HUES64 (cell line): ENCODE results near the gene PAX3.

Source experiments
- H3K27ac ChIP-seq: 2 replicates; pipeline ENCODE4 v1.7.0; 2013; ENCODE audit warnings: low read depth, low read length, inconsistent platforms
- H3K27me3 ChIP-seq: 2 replicates; pipeline ENCODE4 v1.6.1; 2013; ENCODE audit warnings: mild to moderate bottlenecking, low read length; ENCODE audit not compliant: insufficient read depth
- H3K36me3 ChIP-seq: 2 replicates; pipeline ENCODE4 v1.6.1; 2013; ENCODE audit warnings: mild to moderate bottlenecking, low read length; ENCODE audit not compliant: insufficient read depth
- H3K4me1 ChIP-seq: 2 replicates; pipeline ENCODE4 v1.6.1; 2013; ENCODE audit warnings: mild to moderate bottlenecking, low read length, moderate library complexity; ENCODE audit not compliant: insufficient read depth
- H3K4me3 ChIP-seq: 2 replicates; pipeline ENCODE4 v1.5.1; 2013; ENCODE audit warnings: mild to moderate bottlenecking, low read length, moderate library complexity
- H3K9ac ChIP-seq: 2 replicates; pipeline ENCODE4 v1.6.1; 2013; ENCODE audit warnings: mild to moderate bottlenecking, low read depth, low read length
- H3K9me3 ChIP-seq: 2 replicates; pipeline ENCODE4 v1.6.1; 2013; ENCODE audit warnings: low read depth, low read length; ENCODE audit not compliant: insufficient read depth
- WGBS: fragments of 150-250, 120-280 bp; methylation state at CpG from one replicate; pipeline ENCODE4 v1.1.7; 2013; ENCODE audit warnings: missing lambda C conversion rate; 5-methylcytosine and 5-hydroxymethylcytosine counted together

The PAX3 gene

DNA sequence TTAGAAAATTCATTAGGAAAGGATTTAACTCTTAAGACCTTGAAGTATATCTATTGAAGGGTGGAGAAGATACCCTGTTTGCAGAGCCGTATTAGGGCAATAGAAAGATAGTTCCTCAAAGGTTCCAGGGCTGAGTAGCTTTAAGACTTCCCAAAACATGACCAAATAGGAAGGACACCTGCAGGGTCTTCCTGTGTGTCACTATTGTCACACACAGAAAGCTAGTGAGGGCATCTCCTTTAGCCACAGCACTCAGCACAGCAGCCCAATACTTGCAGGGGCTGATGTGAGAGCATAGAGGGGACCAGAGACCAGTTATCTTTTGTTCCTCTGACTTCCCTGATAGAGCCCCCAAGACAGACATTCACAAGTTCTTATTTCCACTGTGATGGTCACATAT lies 93.7 kb downstream of the PAX3 start:
- 59% methylated on average over 1 of the region's 1 CpG for WGBS
- Histone ChIP-seq H3K9ac (no peak overlapping the region), H3K36me3 (no peaks in the 10 kb centered on the region), H3K27ac (no peak overlapping the region), H3K9me3 (no peaks in the 10 kb centered on the region), H3K27me3 (no peaks in the 10 kb centered on the region), H3K4me3 (no peak overlapping the region), H3K4me1 (peaks cover 26% of the 10 kb centered on the region)

DNA sequence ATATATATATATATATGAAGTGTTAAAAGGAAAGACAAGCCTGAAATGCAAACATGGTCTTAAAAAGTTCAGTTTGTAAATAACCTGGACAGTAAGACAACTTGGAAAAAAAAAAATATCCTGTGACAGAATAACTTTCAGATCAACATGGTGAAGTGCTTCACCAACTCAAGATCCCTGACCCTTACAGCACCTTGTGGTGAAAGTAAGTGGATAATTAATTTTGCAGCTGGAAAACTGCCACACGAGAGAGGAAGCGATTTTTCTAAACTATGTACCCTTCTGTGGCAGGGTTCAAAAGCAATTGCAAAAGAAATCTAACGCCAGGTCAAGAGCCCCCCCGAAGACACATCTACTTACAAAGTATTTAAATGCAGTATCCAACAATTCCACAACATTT lies 95.8 kb downstream of the PAX3 start:
- Histone ChIP-seq H3K9ac (no peak overlapping the region), H3K27ac (no peak overlapping the region), H3K9me3 (no peaks in the 10 kb centered on the region), H3K4me3 (no peak overlapping the region), H3K36me3 (no peaks in the 10 kb centered on the region), H3K27me3 (no peaks in the 10 kb centered on the region), H3K4me1 (peaks cover 17% of the 10 kb centered on the region; the same call in 1 of the 2 replicates)
- WGBS, result 60% methylated on average over 4 of the region's 4 CpGs

DNA sequence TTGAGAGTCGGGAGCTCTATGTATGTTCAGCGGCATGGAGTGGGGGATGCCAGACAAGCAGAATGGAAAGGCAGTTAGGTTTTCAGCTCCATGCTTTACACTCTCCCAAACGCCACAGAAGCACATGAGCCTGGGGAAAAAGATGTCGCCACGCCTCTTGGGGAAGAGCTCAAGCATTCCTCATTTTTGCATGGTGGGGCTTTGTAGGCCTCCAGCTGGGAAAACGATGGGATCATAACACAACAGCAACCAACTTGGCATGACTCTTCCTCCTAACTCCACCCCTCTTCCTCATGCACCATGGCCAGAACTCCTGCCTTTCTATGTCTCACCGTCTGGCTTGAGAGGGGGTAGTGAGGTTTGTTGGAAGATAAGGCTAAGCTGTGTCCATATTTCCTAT lies 102.6 kb downstream of the PAX3 start:
- Histone ChIP-seq H3K9ac (no peak overlapping the region), H3K36me3 (no peaks in the 10 kb centered on the region), H3K27me3 (no peaks in the 10 kb centered on the region), H3K27ac (no peak overlapping the region), H3K9me3 (no peaks in the 10 kb centered on the region), H3K4me1 (no peaks in the 10 kb centered on the region; the same call in 1 of the 2 replicates), H3K4me3 (no peak overlapping the region)
- WGBS, result 79% methylated on average over 6 of the region's 7 CpGs

DNA sequence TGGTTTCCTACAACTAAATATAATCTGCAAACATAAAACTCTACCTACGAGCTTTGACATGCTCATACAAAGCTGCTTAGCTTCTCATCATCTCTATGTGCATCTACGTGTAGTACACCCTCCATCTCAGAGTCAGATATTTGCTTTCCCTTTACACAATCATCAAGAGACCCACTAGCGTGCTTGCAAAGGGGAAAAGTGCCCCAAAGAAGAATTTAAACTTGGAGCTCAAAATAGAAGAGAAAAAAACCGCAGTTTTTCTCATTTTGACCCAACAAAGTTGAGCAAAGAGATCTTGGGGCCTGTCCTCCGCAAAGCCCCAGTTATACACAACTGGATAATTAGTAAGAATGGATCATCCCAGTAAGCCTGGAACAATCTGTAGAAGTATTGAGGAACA lies 104.1 kb downstream of the PAX3 start:
- no peak overlapping the region for H3K9ac ChIP-seq
- H3K9me3 ChIP-seq, result no peaks in the 10 kb centered on the region
- no peak overlapping the region for H3K27ac ChIP-seq

DNA sequence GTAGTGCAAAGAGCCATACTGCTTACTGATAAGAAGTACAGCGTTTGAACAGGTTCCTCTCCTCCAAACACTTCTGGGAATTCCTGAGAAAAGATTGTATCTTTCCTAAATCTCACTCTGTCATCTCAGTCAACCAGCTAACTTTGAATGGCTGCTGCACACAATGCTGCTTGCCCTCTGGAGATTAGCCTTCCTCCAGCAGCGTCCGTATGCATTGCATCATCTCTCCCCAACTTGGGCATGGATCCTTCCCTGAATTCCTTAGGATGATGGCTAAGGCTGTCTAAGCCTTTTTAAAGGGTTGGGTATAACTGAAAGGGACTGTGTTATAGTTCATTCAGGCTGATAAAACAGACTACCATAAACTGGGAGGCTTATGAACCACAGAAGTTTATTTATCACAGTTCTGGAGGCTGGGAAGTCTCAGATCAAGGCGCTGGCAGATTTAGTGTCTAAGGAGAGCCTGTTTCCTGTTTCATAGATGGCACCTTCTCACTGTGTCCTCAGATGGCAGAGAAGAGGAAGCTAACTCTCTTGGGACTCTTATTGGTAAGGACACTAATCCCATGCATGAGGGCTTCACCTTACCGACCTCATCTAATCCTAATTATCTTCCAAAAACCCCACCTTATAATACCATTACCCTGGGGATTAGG lies 105.3 kb downstream of the PAX3 start:
- WGBS, result 80% methylated on average over 5 of the region's 5 CpGs
- Histone ChIP-seq H3K9ac (no peak overlapping the region), H3K9me3 (no peaks in the 10 kb centered on the region), H3K4me1 (no peaks in the 10 kb centered on the region; the same call in 1 of the 2 replicates), H3K27me3 (no peaks in the 10 kb centered on the region), H3K27ac (no peak overlapping the region), H3K4me3 (no peak overlapping the region), H3K36me3 (no peaks in the 10 kb centered on the region)

More for the DNA sequence above, 104.1 kb downstream of the PAX3 start:
- Histone ChIP-seq H3K27me3 (no peaks in the 10 kb centered on the region), H3K4me1 (no peaks in the 10 kb centered on the region; the same call in 1 of the 2 replicates), H3K36me3 (no peaks in the 10 kb centered on the region), H3K4me3 (no peak overlapping the region)
- WGBS, result 76% methylated on average over 5 of the region's 5 CpGs

DNA sequence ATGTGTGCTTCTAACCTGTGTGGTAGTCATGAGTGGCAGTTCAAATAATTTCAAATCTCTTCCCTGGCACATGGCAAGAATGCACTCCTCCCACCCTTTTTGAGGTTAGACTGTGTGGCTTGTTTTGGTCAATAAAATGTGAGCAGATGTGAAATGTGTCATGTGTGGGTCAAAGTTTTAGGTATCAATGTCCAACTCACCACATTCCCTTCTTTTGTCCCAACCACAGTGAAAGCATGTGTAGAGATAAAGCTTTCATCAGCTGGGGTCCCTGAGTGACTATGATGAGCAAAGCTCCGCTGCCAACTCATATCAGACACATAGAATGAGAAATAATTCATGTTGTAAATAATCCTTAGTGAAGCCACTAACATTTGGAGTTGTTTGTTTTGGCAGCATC lies 118.2 kb downstream of the PAX3 start:
- peaks cover 35% of the 10 kb centered on the region for H3K27me3 ChIP-seq
- H3K27ac ChIP-seq, result no peak overlapping the region
- peaks cover 9% of the 10 kb centered on the region; the same call in 1 of the 2 replicates for H3K4me1 ChIP-seq
- no peak overlapping the region for H3K4me3 ChIP-seq
- WGBS, result 100% methylated on average over 1 of the region's 1 CpG
- no peaks in the 10 kb centered on the region for H3K36me3 ChIP-seq
- 0 out of 2 replicates have a peak, but pooled peaks cover 3% of the 10 kb centered on the region for H3K9me3 ChIP-seq
- no peak overlapping the region for H3K9ac ChIP-seq

DNA sequence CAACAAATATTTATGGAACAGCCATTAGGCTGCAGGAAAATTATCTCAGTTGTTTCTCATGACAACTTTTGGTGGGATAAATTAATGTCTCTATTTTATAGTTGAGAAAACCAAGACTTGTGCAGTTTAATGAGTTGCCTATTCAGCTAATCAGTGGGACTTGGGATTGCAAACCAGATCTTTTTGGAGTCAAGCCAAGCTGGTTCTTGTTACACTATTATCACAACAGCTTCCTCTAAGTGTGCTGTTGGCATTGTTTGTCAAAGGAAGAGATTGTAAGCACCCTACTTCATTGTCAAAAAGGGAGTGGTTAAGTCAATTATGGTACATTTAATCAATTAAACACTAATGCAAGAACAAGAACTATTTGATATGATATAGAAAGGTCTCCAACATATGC lies 119.2 kb downstream of the PAX3 start:
- Histone ChIP-seq H3K9me3 (0 out of 2 replicates have a peak, but pooled peaks cover 3% of the 10 kb centered on the region), H3K27me3 (peaks cover 45% of the 10 kb centered on the region), H3K27ac (no peak overlapping the region), H3K36me3 (no peaks in the 10 kb centered on the region), H3K4me3 (no peak overlapping the region), H3K4me1 (peaks cover 12% of the 10 kb centered on the region), H3K9ac (no peak overlapping the region)

DNA sequence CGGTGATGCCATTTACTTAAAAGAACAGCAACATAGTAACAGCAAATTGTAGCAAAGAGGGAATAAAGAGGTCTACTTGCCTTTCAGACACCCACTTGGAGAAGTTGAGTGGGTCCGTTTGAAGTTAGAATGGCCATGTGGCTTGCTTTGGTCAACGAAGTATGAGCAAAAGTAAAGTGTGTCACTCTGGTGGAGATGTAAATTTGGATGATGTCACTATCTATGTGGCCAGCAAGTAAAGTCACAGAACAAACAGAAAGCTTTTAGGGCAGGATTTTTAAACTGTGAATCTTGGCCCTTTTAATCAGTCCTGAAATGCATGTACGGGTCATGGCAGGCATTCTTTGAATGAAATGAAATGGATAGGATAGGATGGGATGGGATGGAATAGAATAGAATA lies 120.3 kb downstream of the PAX3 start:
- 95% methylated on average over 4 of the region's 4 CpGs for WGBS
- Histone ChIP-seq H3K9ac (no peak overlapping the region), H3K4me1 (peaks cover 22% of the 10 kb centered on the region), H3K27ac (no peak overlapping the region), H3K36me3 (no peaks in the 10 kb centered on the region), H3K9me3 (0 out of 2 replicates have a peak, but pooled peaks cover 3% of the 10 kb centered on the region), H3K4me3 (no peak overlapping the region), H3K27me3 (peaks cover 52% of the 10 kb centered on the region)

DNA sequence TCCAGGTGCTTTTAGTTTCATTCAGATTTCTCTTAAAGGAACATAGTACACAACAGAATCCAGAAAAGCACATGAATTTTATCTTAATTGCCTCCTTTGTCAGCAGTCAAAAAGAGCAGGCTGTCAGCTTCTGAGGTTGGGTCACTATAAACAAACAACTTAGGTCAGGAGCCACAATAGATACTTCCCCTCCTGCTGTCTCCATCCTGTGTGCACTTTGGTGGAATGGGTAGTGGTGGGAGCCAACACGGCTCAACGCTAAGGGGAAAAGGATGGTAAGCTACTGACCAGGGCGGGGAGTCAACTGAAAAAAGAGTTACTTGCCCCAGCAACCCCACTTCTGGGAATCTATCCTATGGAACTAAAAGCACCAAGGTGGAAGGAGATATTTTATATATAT lies 121.9 kb downstream of the PAX3 start:
- H3K9ac ChIP-seq, result no peak overlapping the region
- no peaks in the 10 kb centered on the region for H3K36me3 ChIP-seq
- no peak overlapping the region for H3K27ac ChIP-seq
- WGBS, result 23% methylated on average over 2 of the region's 3 CpGs
- no peak overlapping the region for H3K4me3 ChIP-seq
- H3K4me1 ChIP-seq, result peaks cover 22% of the 10 kb centered on the region
- H3K9me3 ChIP-seq, result 0 out of 2 replicates have a peak, but pooled peaks cover 3% of the 10 kb centered on the region
- peaks cover 66% of the 10 kb centered on the region for H3K27me3 ChIP-seq

DNA sequence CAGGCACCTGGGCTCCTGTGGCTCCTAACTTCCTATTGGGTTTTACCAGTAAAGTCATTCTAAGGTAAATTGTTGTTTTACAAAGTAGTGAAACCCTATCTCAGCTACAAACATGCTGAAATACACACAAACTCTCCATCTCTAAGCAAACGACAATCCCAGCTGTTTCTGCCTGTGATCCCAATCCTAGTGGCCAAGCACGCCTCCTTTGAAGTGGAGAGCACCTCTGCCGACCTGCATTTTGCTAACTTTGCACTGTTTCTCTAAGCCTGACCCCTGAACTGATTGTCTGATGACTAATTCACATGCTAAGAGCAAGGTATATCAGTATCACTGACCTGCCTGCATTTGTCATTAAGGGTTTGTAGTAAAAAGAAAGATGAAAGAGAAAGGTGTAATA lies 124.3 kb downstream of the PAX3 start:
- Histone ChIP-seq H3K27ac (no peak overlapping the region), H3K9me3 (no peaks in the 10 kb centered on the region)
- WGBS, result 13% methylated on average over 3 of the region's 3 CpGs

DNA sequence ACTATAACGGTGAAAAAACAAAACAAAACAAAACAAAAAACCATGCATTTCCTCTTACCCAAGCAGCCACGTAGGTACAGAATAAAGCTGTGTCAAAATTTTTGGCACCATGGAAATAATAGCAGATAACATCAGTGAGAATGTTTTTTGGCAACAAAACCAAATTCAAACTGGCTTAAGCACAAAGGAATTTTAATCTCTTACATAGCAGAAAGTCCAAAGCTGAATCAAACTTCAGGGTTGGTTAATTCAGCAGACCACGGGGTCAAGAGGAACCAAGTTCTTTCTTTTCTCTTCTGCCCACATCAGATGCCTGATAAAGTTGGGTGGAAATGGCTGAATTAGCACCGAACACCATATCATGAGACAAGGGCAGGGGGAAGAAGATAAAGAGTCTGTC lies 129.5 kb downstream of the PAX3 start:
- no peak overlapping the region for H3K27ac ChIP-seq
- WGBS, result 87% methylated on average over 4 of the region's 4 CpGs
- no peaks in the 10 kb centered on the region for H3K36me3 ChIP-seq

More for the DNA sequence above, 124.3 kb downstream of the PAX3 start:
- Histone ChIP-seq H3K36me3 (no peaks in the 10 kb centered on the region), H3K9ac (no peak overlapping the region), H3K27me3 (peaks cover 63% of the 10 kb centered on the region), H3K4me1 (peaks cover 27% of the 10 kb centered on the region), H3K4me3 (no peak overlapping the region)

DNA sequence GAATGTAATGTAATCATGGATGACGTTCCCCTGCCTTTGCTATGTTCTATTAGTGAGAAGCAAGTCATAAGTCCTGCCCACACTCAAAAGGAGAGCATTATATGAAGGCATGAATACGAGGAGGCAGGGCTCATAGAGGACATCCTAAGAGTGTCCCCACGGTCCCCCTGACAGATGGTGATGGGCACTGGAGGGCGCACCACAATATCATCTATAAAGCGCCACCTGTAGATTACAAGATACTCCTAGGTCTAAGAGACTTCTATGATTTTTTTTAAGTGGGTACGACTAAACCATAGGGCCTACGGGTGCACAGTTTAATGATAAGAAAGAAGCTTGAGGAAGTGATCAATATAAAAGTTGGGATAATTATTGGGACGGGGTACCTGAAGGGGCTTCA lies 131.0 kb downstream of the PAX3 start:
- 94% methylated on average over 7 of the region's 8 CpGs for WGBS

More for the DNA sequence above, 129.5 kb downstream of the PAX3 start:
- Histone ChIP-seq H3K27me3 (peaks cover 20% of the 10 kb centered on the region), H3K9ac (no peak overlapping the region), H3K9me3 (no peaks in the 10 kb centered on the region), H3K4me1 (peaks cover 23% of the 10 kb centered on the region), H3K4me3 (no peak overlapping the region)

More for the DNA sequence above, 131.0 kb downstream of the PAX3 start:
- Histone ChIP-seq H3K9ac (no peak overlapping the region), H3K27me3 (peaks cover 8% of the 10 kb centered on the region), H3K4me3 (no peak overlapping the region), H3K27ac (no peak overlapping the region), H3K4me1 (peaks cover 15% of the 10 kb centered on the region; the same call in 1 of the 2 replicates), H3K9me3 (no peaks in the 10 kb centered on the region), H3K36me3 (no peaks in the 10 kb centered on the region)
